ENCODE data around the gene ACTR3. TPM values are rescaled to one million over a fixed set of nuclear protein-coding genes. Genes with fewer than 3 reads are reported as not detected.

ACTR3 gene
- total and polyA plus RNA-seq, 10 of the 15 experiments (the other 5 are each of a cell fraction or from before 2014, with no cell fraction given): 79.1 to 616 (median 471) TPM

- Histone ChIP-seq H4K20me1 (ENCODE audit: control insufficient read depth, insufficient read depth) (no peaks in the 10 kb centered on the region), H3K36me3 (ENCODE audit: control insufficient read depth in 2 of 2, insufficient read depth in 2 of 2, low read length in 1 of 2) (peaks cover 0 to 6% of the 10 kb centered on the region in 2 experiments; a peak in 2 of 4 replicates), H3K4me1 (ENCODE audit: control insufficient read depth, insufficient read depth, low read length) (no peaks in the 10 kb centered on the region), H2AFZ (ENCODE audit: control insufficient read depth, low read depth, low read length) (no peak overlapping the region), H3K9ac (ENCODE audit: control insufficient read depth, insufficient read depth, low read length) (no peak overlapping the region), H3K4me2 (ENCODE audit: control insufficient read depth, insufficient read depth) (no peak overlapping the region), H3K27ac (ENCODE audit: control insufficient read depth, insufficient read depth) (no peak overlapping the region), H3K79me2 (ENCODE audit: control insufficient read depth, insufficient read depth, low read length) (no peaks in the 10 kb centered on the region), H3K4me3 (no peak overlapping the region), H3K27me3 (replicated peaks in 1 of 2; ENCODE audit: control insufficient read depth in 2 of 2, insufficient read depth in 2 of 2, low read length in 1 of 2) (no peaks in the 10 kb centered on the region), H3K9me3 (replicated peaks; ENCODE audit: control insufficient read depth, insufficient read depth, low read length) (no peaks in the 10 kb centered on the region)
- ChIA-PET POLR2A (interaction anchor here (1.3 kb wide), 1 partner anchor 78 kb away, joined by 4 read pairs; no protein-coding TSS in a partner anchor), SMC1A (ENCODE audit: uncharacterized antibody, unreplicated experiment) (interaction anchor here (1.3 to 1.7 kb wide), 3 partner anchors 12 to 18 kb away, joined by 3 to 6 read pairs (median 5); no protein-coding TSS in a partner anchor), RAD21 (ENCODE audit: unreplicated experiment) (interaction anchor here (1.0 kb wide), 1 partner anchor 67 kb away, joined by 3 read pairs; no protein-coding TSS in a partner anchor), CTCF (interaction anchor here (1.0 to 2.7 kb wide), 8 partner anchors 8 to 88 kb away, joined by 3 to 19 read pairs (median 3); no protein-coding TSS in a partner anchor)
- intact Hi-C loops (cut with micrococcal nuclease; ENCODE audit: unreplicated experiment): no loop called here
- WGBS (ENCODE audit: insufficient coverage, insufficient replicate concordance, low lambda C conversion rate, missing lambda C conversion rate): 77% methylated on average over 5 of the region's 5 CpGs
- ATAC-seq (no peak), FAIRE-seq (no peak), DNase-seq (ENCODE audit: low read depth, low spot score) (no peak)
- no TSS peak for BruUV-seq (replicated peaks)
- in situ Hi-C loops (cut with MboI): no loop called here
- TF ChIP-seq HDAC6 (IDR thresholded peaks at IDR 0.05; ENCODE audit: unreplicated experiment): no peak
- no peak for TF ChIP-seq IRF3 (IDR thresholded peaks at IDR 0.05)
- no peak for TF ChIP-seq CREB1 (IDR thresholded peaks at IDR 0.05; ENCODE audit: low read depth)
- TF ChIP-seq CBX5 (IDR thresholded peaks at IDR 0.05; ENCODE audit: low read depth): no peak
- TF ChIP-seq ZBTB4 (CRISPR knock-in tag; IDR thresholded peaks at IDR 0.05): no peak
- no peak for TF ChIP-seq CEBPZ (IDR thresholded peaks at IDR 0.05; ENCODE audit: low read depth, low read length)
- no peak for TF ChIP-seq BCLAF1 (IDR thresholded peaks at IDR 0.05)
- TF ChIP-seq TBL1XR1 (IDR thresholded peaks at IDR 0.05; ENCODE audit: low read depth, low read length): no peak
- no peak for TF ChIP-seq NR2C1 (IDR thresholded peaks at IDR 0.05)
- TF ChIP-seq RELB (IDR thresholded peaks at IDR 0.05; ENCODE audit: low read depth): no peak
Observed at GRCh38 chr2:113964436-113964835, 74.5 kb downstream of the ACTR3 start.
